Iris pigment epithelial cell (primary cell): ENCODE data around the gene SORCS1.

Experiments used
- DNase-seq: peaks from one replicate; pipeline ENCODE4 v3.0.0-alpha.2; 2011; ENCODE audit warnings: low read depth

The SORCS1 gene

DNA sequence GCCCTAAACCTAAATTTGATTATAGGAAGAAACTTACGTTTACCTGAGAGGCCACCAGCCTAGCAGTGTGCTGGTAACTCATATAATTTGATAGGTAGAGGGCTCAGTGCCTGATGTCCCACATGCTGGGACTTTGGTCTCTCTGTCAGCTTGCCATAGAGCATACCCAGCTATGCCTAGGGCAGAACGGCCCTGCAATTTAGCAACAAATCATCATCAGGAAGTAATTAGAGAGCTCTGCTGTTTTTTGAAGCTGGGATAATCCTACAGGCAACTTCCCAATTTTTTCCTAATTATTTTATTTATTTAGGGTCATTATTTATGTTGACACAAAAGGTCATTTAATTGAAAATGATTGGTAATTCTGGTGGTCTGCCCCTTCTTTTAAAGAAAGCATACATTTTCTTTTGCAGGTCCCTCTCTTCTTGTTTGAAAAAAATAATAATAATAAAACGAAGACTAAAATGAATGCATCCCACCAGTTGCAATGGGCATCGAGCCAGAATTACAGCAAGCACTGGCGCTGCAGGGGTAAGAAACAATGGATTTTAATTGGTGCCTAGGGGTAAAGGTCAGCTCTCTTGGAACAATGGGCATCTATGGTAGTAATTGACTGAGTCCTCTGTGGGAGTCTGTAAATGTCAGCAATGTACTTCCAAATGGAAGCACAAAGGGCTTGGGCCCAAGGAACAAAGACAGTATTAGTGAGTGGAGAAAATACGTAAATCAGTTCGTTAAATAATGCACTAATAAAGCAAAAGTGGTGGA is 348.0 kb downstream of the SORCS1 start:
- no peak for DNase-seq

DNA sequence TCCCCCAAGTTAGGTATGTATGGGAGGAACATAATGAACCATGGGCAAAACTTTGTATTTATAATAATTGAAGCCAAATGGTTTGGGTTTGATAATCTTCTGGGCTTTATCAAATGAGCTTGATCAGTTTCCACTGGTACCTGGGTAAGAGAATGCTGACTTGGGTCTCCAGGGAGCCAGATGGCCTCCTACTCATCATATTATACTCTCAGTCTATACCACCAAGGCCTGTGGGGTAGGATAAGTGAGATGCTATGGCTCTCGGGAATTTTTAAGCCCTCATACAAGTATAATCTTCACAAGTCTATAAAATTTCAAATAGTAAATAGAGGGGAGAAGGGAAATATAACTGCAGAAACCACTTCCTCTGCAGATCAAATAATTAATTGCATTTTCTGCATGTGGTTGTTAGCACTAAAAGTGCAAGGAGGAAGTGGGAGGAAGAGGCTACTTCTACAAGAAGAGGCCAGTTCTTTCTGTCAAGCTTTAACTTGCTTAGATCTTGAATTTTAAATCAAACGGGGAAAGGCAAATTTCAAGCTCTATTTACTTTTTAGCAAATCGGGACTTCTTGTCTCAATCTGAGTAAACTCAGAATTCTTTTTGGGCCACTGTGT is 349.0 kb downstream of the SORCS1 start:
- DNase-seq = no peak

DNA sequence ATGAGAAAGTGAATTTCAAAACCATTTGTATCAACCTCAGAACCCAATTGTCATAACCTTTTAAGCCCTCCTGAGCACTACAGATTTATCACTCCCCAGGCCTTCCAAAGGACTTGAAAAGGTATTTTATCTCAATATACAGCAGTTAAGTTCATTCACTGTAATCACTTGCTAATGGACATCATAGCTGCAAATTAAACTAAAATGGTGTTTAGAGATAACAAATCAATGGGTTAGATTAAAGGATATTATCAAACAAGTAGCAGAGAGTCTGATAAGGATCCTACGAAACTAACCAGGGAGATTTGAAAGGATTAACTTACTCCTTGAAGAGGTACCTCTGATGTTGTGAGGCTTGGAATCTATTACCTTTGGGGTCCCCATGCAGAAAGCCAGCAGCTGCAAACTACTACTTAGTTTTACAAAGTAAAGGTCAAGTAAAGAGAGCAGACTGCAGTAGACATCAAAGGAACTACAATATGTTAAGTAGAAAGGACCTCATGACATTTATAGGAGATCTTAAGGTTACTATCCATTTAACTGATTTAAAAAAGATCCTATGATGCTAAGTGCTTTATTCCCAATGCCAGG is 359.4 kb downstream of the SORCS1 start:
- DNase-seq = no peak

DNA sequence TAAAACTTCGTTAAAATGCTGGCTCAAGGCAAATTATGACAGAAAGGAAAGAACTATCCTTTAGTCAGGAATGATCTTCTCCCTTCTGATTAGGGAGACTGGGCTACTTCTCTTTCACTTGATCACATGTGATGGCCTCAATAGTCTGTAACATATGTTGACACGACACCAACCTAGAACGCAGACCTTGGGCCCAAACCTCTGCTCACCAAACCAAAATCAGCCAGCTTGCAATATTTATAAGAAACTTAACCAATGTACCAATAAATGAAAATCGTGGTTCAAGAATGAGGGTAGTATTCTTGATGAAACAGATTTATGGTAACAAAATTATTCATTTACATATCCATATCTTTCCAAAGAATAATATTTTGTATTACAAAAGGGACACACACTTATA is 361.6 kb downstream of the SORCS1 start:
- no peak for DNase-seq

DNA sequence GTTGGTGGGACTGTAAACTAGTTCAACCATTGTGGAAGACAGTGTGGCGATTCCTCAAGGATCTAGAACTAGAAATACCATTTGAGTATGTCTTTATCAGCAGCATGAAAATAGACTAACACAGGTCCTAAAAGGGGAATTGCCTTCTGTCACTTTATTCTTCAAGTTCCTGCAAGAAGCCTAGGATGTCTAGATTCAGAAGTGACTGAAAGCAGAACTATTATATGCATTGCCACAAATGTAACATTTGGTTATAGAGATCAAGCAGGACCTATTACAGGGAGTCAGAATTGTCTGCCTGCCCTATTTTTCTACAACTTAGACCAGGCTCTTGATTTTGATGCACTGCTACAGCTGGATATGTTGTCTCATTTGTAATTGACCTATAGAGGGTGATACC is 364.7 kb downstream of the SORCS1 start:
- DNase-seq = no peak

DNA sequence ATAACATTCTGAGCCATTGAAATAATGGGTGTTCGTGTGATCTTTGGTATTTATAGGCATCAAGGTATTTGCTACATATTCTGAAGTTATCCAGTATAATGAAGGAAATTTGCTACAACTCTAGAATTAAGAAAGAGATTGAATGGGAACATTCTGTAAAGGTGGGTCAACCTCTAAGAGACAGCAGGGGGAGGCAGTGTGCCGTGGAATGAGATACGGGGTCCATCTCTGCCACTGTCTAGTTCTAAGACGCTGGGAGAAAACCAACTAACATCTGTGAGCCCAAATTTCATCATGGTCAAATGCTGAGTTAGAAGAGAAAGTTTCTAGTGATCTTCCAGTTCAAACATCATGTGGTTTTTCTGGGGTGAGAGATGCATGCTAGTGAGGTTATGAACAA is 368.9 kb downstream of the SORCS1 start:
- no peak for DNase-seq

DNA sequence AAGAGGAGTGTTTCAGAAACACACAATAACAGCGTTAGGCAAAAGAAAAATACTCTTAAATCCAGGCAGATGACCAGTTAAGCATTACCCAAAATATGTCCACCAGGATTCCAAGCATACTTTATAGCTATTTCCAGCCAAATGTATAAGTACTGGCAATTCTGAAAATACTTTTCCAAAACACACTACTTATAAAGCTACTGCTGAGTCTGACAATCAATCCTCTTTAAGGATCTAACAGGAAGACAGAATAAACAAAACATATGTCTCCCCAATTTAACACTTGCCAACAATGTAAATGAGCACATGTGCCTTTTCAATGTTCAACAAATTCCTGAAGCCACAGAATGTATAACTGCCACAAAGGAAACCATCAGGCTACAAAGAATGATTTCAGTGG is 370.9 kb downstream of the SORCS1 start:
- DNase-seq = no peak

DNA sequence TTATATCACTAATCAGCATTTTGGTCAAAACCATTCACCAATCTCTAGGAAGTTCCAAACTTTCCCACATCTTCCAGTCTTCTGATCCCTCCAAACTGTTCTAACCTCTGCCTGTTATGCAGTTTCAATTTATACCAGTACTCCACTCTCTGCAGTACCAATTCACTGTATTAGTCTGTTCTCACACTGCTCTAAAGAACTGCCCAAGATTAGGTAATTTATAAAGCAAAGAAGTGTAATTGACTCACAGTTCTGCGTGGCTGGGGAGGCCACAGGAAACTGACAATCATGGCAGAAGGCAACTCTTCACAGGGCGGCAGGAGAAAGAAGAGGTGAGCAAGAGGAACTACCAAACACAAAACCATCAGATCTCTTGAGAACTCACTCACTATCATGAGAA is 374.9 kb downstream of the SORCS1 start:
- no peak for DNase-seq

DNA sequence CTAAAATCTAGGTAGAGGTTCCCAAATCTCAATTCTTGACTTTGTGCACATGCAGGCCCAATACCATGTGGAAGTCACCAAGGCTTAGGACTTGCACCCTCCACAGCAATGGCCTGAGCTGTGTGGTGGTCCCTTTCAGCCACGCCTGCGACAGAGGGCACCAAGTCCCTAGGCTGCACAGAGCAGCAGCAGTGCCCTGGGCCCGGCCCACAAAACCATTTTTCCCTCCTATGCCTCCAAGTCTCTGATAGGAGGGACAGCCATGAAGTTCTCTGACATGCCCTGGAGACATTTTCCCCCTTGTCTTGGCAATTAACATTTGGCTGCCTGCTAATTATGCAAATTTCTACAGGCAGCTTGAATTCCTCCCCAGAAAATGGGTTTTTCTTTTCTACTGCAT is 375.5 kb downstream of the SORCS1 start:
- no peak for DNase-seq

DNA sequence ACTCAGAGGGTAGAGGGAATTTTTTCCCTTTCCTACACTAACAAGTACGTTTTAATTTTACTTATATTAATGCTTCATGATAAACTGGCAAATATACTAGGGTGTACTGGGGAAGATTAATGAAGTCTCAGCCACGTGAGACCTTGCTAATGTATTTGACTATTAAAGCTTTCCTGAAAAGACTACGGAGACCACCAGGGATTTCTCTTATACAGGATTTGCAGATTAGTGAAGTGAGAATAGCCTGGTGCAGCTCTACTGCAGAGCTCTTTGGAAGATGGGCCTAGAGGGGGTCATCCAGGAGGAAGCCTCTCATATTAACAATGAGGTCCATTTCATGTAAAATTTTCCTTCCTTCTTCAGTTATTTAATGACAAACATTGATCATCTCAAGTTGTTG is 379.0 kb downstream of the SORCS1 start:
- no peak for DNase-seq

DNA sequence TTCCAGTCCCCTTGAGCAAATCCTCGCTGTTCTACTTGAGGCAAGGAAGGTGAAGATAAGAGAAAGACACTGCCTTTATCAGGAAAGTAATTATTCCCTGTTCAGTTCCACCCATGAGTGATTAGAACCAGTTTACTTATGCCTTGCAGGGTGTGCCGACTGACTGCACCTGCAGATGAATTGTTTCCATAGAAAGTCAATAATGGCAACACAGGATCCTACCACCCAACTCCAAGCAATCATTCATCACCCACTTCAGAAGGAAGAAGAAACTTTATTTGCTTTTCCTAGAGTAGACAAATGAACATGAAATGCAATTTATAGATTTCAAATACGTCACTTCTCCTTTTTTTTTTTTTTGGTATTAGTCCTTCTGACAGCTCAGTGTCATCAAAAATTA is 383.9 kb downstream of the SORCS1 start:
- no peak for DNase-seq

DNA sequence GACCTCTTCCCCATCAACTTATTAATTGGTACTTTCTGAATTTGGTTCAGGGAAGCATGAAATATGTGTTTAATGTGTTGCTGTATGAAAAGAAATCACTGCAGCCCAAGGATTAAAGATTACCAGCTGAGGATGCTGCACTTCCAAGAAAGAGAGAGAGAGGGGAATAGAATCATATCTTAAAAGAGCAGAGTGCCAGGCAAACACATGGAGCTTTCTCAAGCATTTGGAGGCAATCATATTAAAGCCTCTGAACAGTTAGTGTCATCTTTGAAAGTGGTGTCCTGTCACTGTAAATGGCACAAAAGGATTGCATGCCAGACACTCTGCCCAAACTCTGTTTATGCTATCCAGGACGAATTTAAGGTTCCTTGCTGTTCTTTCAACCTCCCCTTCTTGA is 386.7 kb downstream of the SORCS1 start:
- no peak for DNase-seq

DNA sequence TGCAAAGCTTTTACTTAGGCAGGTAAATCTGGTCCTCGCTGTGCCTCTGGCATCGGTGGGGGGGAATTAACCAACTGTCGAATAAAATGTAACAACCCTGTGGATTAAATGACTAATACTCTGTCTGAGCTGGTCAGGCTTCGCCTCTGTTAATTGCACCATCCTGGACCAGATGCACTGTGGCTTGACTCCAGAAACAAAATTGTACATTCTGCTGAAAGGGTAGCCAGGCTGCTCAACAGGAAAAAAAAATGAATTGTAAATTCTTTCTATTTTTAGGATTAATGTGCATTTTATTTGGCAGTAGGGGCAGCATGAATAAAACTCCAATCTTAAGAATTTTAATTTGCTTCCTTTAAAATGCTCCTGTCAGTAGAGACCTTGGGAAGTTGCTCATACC is 389.4 kb downstream of the SORCS1 start:
- no peak for DNase-seq

DNA sequence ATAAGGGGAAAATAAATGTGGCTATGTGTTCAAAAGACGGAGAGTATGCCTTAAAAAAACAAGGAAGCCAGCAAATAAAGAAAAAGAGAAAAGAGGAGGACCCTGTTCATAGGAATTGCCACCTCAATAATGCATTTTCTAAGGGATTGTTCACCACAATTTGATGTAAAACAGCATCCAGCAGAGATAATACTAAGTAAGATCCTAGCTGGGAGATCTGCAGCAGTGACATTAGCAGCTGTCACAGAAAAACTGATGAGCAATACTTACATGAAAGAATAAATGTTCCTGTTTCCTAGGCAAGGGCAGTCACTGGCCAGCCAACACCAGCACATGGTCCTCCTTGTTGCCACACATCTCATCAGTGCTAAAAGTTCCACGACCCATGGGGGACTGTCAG is 391.5 kb downstream of the SORCS1 start:
- no peak for DNase-seq

DNA sequence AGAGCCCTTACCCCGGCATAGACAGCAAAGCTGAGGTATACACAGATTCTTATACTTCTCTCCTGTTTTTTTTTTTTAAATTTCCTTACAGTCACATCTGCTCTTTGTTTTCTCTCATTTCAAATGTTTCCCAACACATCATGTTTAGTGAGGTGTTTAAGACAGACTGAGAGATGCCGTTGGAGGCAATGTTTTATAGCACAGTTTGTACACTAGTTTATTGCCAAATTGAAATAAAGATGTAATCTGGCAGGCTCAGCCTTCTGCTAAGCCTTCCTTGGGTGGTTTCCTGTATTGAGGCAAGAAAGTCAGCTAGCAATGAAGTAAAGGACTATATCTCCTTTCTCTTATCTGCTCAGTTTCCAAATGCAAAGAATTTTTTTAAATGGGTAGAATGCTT is 393.4 kb downstream of the SORCS1 start:
- no peak for DNase-seq

DNA sequence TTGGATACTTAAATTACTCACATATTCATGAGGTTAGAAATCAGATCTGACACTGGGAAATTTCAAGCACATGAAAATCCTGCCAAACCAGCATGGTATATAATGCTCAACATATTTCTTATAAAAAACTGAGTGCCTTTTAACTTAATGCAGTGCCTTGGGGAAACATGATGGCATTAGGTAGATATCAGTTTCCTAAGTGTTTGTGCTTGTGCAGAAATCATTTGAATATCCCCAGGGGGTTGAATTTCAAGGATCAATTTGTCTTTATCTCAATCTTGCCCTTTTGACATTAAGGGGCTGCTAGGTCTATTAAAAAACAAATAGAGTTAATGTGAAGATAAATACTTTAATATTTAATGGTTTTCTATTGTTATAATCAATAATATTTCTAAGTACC is 396.3 kb downstream of the SORCS1 start:
- DNase-seq = no peak

DNA sequence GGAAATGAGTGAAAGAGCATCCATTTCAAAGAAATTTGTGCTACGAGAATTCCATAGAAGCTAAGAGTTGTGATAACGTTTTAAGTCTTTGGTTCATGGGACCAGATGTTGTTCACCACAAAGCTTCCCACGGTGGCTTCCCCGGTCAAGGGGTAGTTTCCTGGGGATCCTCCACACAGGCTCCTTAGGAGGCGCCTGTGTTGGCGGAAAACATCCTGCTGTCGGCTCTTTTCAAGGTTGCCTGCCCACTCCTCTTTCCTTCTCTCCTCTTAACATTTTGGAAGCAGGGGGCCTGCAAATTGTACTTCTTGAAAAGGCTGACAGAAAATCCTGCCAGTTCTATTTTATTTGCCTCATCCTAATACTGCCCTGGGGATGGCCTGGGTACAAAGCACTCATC is 398.6 kb downstream of the SORCS1 start:
- no peak for DNase-seq

DNA sequence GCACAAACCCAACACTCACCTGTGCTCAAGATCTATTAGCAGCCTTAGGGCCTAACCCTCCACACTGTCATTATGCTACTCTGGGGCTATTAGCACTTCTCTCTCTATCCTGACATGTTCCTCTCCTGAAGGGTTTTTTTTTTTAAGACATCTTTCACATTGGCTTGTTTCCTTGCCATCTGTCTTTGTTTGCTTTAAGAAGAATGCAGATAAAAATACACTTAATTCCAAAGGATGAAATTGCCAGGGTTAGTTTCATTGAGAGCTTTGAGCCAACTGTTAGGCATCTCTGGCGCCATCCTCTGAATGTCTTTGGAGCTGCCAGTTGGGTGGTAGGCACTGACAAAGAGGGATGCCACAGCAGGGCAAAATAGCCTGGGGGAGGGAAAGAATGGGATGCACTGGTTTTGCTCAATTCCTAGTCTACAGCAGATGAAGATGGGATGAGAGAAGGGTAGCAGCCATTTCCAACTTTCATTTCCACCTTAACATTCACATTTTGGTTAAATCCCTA is 399.2 kb downstream of the SORCS1 start:
- no peak for DNase-seq

DNA sequence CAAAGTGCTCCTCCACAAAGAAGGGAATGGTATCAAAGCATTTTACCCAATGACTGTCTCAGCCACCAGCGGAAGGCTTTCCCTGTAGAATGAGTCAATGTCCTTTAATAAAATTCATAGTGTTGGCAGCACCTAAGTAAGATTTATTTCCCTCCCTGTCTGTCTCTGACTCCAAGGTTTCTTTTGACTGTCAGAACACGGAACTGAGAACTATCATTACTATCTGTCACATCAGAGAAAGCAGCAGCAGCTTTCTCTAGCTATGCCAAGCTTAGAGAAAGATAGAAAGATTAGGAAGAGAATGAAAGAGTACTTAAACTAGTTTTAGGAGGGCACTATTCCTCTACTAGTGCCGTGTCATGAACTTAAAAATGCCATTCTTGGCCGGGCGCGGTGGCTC is 400.1 kb downstream of the SORCS1 start:
- no peak for DNase-seq

DNA sequence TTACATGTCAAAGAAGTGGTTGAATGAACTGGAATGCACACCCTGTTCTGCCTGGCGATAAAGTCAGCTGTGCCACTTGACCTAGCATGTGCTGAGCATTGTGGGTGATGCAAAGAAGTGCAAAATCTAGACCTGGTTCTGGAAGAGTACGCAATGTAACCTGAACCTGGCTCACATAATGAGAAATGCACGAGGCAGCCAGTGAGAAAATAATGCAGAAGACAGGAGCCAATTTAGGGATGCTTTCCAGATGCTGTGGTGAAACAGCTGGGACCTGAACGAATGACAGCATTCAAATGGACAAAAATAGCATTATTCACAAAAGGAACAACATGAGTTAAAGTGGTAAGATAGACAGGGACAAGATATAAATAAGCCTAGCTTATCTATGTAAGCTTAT is 402.6 kb downstream of the SORCS1 start:
- no peak for DNase-seq

DNA sequence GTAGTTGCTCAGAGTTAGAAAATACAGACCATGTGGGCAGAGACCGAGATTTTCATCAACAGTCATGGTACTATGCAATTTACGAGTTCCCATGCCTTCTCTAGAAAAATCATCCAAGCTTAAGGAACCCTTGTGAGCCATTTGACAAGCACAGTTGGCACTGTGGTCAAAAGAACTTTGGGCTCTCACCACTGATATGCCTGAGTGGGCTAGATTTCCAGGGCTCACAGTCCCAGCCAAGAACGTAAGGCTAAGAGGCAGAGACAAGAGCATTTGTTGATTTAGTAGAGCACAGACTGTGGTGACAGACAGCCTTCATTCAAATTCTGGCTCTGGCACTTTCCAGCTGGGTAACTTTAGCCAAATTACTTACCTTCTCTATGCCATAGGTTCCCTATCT is 407.0 kb downstream of the SORCS1 start:
- DNase-seq = no peak

DNA sequence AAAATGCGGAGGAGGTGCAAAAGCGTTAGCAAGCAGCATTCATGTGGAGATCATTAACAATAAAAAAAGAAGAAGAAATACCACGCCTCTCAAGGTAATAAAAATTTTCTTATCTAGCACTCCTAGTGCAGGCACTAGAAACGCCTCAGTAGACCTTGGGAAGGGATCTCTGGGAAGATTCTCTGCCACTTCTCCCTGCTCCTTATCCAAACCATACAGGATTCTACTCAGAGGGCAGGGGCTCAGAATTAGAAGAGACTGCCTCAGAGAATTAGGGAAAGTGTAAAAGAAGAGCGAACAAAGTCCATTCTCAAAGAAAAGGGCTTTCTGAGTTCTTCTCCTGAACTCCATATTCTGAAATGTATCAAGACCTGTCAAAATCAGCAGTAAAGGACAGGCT is 413.4 kb downstream of the SORCS1 start:
- no peak for DNase-seq

DNA sequence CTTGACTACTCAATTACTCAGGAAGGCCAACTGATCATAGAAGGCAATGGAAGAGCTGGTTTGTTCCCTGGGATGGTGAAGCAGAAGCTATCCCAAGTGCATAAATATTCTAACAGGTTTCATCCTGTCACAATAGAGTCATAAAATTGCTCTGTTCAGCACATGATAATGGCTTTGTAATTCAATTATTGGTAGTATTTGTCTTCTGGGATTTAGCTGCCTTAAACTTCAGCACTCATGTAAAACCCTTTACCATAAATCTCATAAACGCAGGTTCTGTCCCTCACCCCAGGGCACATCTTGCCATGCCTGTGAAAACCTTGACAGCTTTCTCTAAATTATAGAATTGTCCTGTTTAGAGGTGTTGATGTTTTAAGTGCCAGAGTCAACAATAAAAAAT is 417.6 kb downstream of the SORCS1 start:
- DNase-seq = no peak
